Loucy (cell line): Measurements from ENCODE around the gene FZR1.

Source experiments
- H2AFZ ChIP-seq: fragments of 200-600 bp; sonication (generic); 2 replicates; pipeline ENCODE4 v1.6.0; 2016; ENCODE audit warnings: antibody characterized with exemption, mild to moderate bottlenecking, low read length, moderate library complexity
- H3F3A ChIP-seq: fragments of 200-600 bp; 2 replicates; pipeline ENCODE4 v1.6.0; 2016; ENCODE audit warnings: antibody characterized with exemption, low read depth, mild to moderate bottlenecking
- H3K27me3 ChIP-seq: fragments of 200-600 bp; sonication (generic); 2 replicates; pipeline ENCODE4 v1.6.1; 2014; ENCODE audit warnings: low read length, mild to moderate bottlenecking; ENCODE audit not compliant: insufficient read depth, poor library complexity, severe bottlenecking
- H3K36me3 ChIP-seq: fragments of 200-600 bp; sonication (generic); 2 replicates; pipeline ENCODE4 v1.6.1; 2016; ENCODE audit warnings: low read length; ENCODE audit not compliant: insufficient read depth
- H3K4me1 ChIP-seq: fragments of 200-600 bp; sonication (generic); 2 replicates; pipeline ENCODE4 v1.5.1; 2014; ENCODE audit warnings: low read length, mild to moderate bottlenecking; ENCODE audit not compliant: insufficient read depth, poor library complexity, severe bottlenecking
- H3K4me2 ChIP-seq: fragments of 200-600 bp; sonication (generic); 2 replicates; pipeline ENCODE4 v1.6.0; 2014; ENCODE audit warnings: antibody characterized with exemption, low read length, low read depth, mild to moderate bottlenecking; ENCODE audit not compliant: poor library complexity, severe bottlenecking
- H3K4me3 ChIP-seq: fragments of 200-600 bp; sonication (generic); 2 replicates; pipeline ENCODE4 v1.5.1; 2014; ENCODE audit warnings: low read length, mild to moderate bottlenecking, mixed read lengths; ENCODE audit not compliant: poor library complexity, severe bottlenecking
- H3K79me2 ChIP-seq: fragments of 200-600 bp; sonication (generic); 2 replicates; pipeline ENCODE4 v1.6.1; 2014; ENCODE audit warnings: low read length; ENCODE audit not compliant: insufficient read depth
- H3K9ac ChIP-seq: fragments of 200-600 bp; sonication (generic); 2 replicates; pipeline ENCODE4 v1.6.0; 2014; ENCODE audit warnings: mild to moderate bottlenecking, low read depth, low read length, moderate library complexity; ENCODE audit not compliant: poor library complexity, severe bottlenecking
- H3K9me2 ChIP-seq: fragments of 200-600 bp; sonication (generic); replicated peaks from 2 replicates; pipeline ENCODE4 v1.6.1; 2016; ENCODE audit warnings: low read depth, low read length, mixed read lengths
- H3K9me3 ChIP-seq: fragments of 200-600 bp; sonication (generic); 2 replicates; pipeline ENCODE4 v1.6.1; 2014; ENCODE audit warnings: mild to moderate bottlenecking, antibody characterized with exemption, low read length, low read depth; ENCODE audit not compliant: insufficient read depth
- H4K20me1 ChIP-seq: fragments of 200-600 bp; sonication (generic); 2 replicates; pipeline ENCODE4 v1.6.0; 2014; ENCODE audit warnings: antibody characterized with exemption, low read length, mild to moderate bottlenecking; ENCODE audit not compliant: insufficient read depth, poor library complexity, severe bottlenecking
- EZH2phosphoT487 ChIP-seq: fragments of 200-600 bp; IDR thresholded peaks from 2 replicates; pipeline ENCODE4 v1.6.1; 2018; ENCODE audit warnings: antibody characterized with exemption, mild to moderate bottlenecking, moderate library complexity, borderline replicate concordance
- TF ChIP-seq, protein P1 (sequence below): fragments of 200-600 bp; sonication (generic); conservative IDR thresholded peaks from 2 replicates; pipeline ENCODE4 v1.5.1; 2014; ENCODE audit warnings: mild to moderate bottlenecking, antibody characterized with exemption, low read length

FZR1 gene

DNA sequence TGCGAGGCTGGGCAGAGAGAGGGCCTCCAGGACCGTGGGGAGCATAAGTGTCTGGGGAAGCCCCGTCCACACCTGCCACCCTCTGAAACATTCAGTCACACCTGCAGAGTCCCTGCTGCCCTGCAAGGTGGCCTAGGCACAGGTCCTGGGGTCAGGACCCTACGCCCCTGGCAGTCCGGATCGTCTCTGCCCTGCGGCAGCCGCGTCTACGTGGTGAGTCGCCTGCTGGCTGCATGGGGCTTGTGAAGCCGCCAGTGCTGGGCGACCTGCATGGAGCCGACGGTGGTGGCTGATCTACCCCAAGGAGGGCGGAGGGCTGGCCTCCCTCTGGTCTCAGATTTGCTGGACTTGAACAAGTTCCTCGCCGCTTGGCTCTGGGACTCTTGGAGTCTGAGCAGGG lies 13.0 kb downstream of the FZR1 start:
- H3K4me3 ChIP-seq = no peak overlapping the region
- H3F3A ChIP-seq = no peaks in the 10 kb centered on the region
- H3K9me2 ChIP-seq = no peaks in the 10 kb centered on the region
- H3K4me2 ChIP-seq = no peak overlapping the region
- no peaks in the 10 kb centered on the region for H3K9me3 ChIP-seq
- H3K27me3 ChIP-seq = no peaks in the 10 kb centered on the region
- peaks cover 49% of the 10 kb centered on the region for H4K20me1 ChIP-seq
- TF ChIP-seq EZH2phosphoT487 = no peak
- TF ChIP-seq, protein P1, sequence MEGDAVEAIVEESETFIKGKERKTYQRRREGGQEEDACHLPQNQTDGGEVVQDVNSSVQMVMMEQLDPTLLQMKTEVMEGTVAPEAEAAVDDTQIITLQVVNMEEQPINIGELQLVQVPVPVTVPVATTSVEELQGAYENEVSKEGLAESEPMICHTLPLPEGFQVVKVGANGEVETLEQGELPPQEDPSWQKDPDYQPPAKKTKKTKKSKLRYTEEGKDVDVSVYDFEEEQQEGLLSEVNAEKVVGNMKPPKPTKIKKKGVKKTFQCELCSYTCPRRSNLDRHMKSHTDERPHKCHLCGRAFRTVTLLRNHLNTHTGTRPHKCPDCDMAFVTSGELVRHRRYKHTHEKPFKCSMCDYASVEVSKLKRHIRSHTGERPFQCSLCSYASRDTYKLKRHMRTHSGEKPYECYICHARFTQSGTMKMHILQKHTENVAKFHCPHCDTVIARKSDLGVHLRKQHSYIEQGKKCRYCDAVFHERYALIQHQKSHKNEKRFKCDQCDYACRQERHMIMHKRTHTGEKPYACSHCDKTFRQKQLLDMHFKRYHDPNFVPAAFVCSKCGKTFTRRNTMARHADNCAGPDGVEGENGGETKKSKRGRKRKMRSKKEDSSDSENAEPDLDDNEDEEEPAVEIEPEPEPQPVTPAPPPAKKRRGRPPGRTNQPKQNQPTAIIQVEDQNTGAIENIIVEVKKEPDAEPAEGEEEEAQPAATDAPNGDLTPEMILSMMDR = no peak
- H3K79me2 ChIP-seq = peaks cover 84% of the 10 kb centered on the region
- H3K9ac ChIP-seq = no peak overlapping the region
- H3K4me1 ChIP-seq = no peaks in the 10 kb centered on the region
- peaks cover 43% of the 10 kb centered on the region; the same call in 1 of the 2 replicates for H3K36me3 ChIP-seq
- no peak overlapping the region for H2AFZ ChIP-seq

DNA sequence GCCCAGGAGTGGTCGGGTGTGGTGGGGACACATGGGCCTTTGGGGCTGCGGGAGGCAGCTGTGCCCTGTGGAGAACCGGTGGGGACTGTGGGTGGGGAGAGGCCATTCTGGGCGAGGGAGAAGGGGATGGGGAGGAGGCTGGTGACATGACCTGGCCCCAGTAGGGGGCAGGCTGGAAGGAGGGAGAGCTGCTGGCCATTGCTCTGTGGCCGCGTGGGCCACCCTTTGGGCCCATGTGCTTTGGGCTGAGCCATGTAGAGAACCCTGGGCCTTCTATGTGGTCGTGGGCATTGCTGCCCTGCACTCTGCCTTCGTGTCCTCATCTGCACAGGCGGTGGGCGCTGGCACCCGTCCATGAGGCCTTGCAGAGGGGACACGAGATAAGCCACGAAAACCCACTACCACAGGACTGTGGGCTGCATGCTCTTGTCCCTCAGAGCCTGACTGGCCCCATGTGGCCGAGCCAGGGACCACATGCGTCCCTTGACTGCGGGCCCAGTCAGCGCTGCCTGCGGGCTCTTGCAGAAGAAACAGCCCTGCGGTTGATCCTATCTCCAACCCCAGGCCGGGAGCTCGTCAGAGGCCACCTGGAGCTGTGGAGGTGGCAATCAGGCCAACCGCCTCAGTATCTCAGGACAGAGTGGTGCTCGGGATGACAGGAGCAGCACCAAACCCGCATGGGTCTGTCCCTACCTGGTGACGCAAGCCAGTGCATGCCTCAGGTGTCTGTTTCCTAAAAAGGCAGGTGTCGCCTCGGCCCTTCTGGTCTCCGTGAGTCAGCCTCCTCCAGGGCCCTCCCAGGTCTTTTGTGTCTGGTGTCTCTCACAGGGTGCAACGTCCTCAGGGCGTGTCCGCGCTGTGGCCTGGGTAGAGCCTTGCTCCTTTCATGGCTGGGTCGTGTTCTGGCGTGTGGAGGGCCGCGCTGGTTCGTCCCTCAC lies 14.3 kb downstream of the FZR1 start:
- H3K9ac ChIP-seq = no peak overlapping the region
- peaks cover 50% of the 10 kb centered on the region; the same call in 1 of the 2 replicates for H3K36me3 ChIP-seq

GRCh38 chr19:3521104-3521445 lies 15.0 kb downstream of the FZR1 start:
- peaks cover 37% of the 10 kb centered on the region for H4K20me1 ChIP-seq
- H3K4me2 ChIP-seq = no peak overlapping the region
- peaks cover 55% of the 10 kb centered on the region; the same call in 1 of the 2 replicates for H3K36me3 ChIP-seq
- H3F3A ChIP-seq = no peaks in the 10 kb centered on the region
- H3K79me2 ChIP-seq = peaks cover 65% of the 10 kb centered on the region
- no peaks in the 10 kb centered on the region for H3K27me3 ChIP-seq
- TF ChIP-seq, protein P1 = no peak
- H3K9me3 ChIP-seq = no peaks in the 10 kb centered on the region
- H2AFZ ChIP-seq = no peak overlapping the region
- H3K4me1 ChIP-seq = no peaks in the 10 kb centered on the region
- no peak overlapping the region for H3K9ac ChIP-seq
- H3K4me3 ChIP-seq = no peak overlapping the region
- H3K9me2 ChIP-seq = no peaks in the 10 kb centered on the region

More for the DNA sequence above, 14.3 kb downstream of the FZR1 start:
- Histone ChIP-seq H3K9me2 (no peaks in the 10 kb centered on the region), H2AFZ (no peak overlapping the region), H3F3A (no peaks in the 10 kb centered on the region), H3K27me3 (no peaks in the 10 kb centered on the region), H3K79me2 (peaks cover 71% of the 10 kb centered on the region), H3K4me1 (no peaks in the 10 kb centered on the region), H3K9me3 (no peaks in the 10 kb centered on the region), H3K4me2 (no peak overlapping the region), H3K4me3 (no peak overlapping the region), H4K20me1 (peaks cover 41% of the 10 kb centered on the region)
- TF ChIP-seq EZH2phosphoT487 = no peak
- TF ChIP-seq, protein P1 = no peak
